Keratinocyte (primary cell): ENCODE measurements around the gene MIF. TPM values are rescaled to one million over a fixed set of nuclear protein-coding genes. Genes with fewer than 3 reads are reported as not detected.
"Not testable (repeated sequence)": the region's sequence is repeated elsewhere in the genome, so short reads cannot be mapped to it uniquely, and the experiment has no call there.

Experiments used
- DNase-seq: peaks from one replicate; pipeline ENCODE4 v3.0.0-alpha.2; 2011; ENCODE audit warnings: low read depth, missing footprints, low spot score
- FAIRE-seq: peaks from 2 replicates; lab custom pipeline; 2011; peaks lifted over from hg19 to GRCh38; lab: Jason Lieb, UNC
- H2AFZ ChIP-seq: 2 replicates; pipeline ENCODE4 v1.6.0; 2012; ENCODE audit warnings: low read length, control low read depth, inconsistent platforms; ENCODE audit not compliant: control insufficient read depth
- H3K27ac ChIP-seq: 2 replicates; pipeline ENCODE4 v1.5.1; 2011; ENCODE audit warnings: low read length; ENCODE audit not compliant: control insufficient read depth, insufficient read depth
- H3K27me3 ChIP-seq: 3 replicates; pipeline ENCODE4 v1.6.0; 2011; ENCODE audit warnings: low read length; ENCODE audit not compliant: control insufficient read depth, insufficient read depth; ENCODE audit errors: extremely low read depth
- H3K36me3 ChIP-seq, 2 experiments: 2 replicates in 1 of 2; 3 replicates in 1 of 2; pipeline ENCODE4 v1.5.1; 2011; ENCODE audit warnings: low read length in 2 of 2, mild to moderate bottlenecking in 1 of 2; ENCODE audit not compliant: control insufficient read depth in 2 of 2, insufficient read depth in 2 of 2; ENCODE audit errors: extremely low read depth in 1 of 2
- H3K4me1 ChIP-seq: 3 replicates; pipeline ENCODE4 v1.5.1; 2011; ENCODE audit warnings: low read length; ENCODE audit not compliant: control insufficient read depth, insufficient read depth; ENCODE audit errors: extremely low read depth
- H3K4me2 ChIP-seq: 3 replicates; pipeline ENCODE4 v1.6.0; 2011; ENCODE audit warnings: low read depth, low read length; ENCODE audit not compliant: control insufficient read depth, insufficient read depth; ENCODE audit errors: extremely low read depth
- H3K4me3 ChIP-seq, 3 experiments: fragments of 200-600 bp in 1 of 3; sonication (generic) in 1 of 3; 2 replicates in 2 of 3; 3 replicates in 1 of 3; pipeline ENCODE4 v1.5.1; 2011 to 2016; ENCODE audit warnings: low read length in 3 of 3, mild to moderate bottlenecking in 3 of 3, control low read depth in 2 of 3, inconsistent platforms in 1 of 3, low read depth in 1 of 3, mixed read lengths in 1 of 3, mixed run types in 1 of 3, moderate library complexity in 1 of 3; ENCODE audit not compliant: control insufficient read depth in 2 of 3, insufficient read depth in 2 of 3; ENCODE audit errors: extremely low read depth in 1 of 3
- H3K79me2 ChIP-seq: 2 replicates; pipeline ENCODE4 v1.6.0; 2012; ENCODE audit warnings: low read length; ENCODE audit not compliant: control insufficient read depth, insufficient read depth
- H3K9ac ChIP-seq: 3 replicates; pipeline ENCODE4 v1.6.0; 2011; ENCODE audit warnings: low read length; ENCODE audit not compliant: control insufficient read depth, insufficient read depth; ENCODE audit errors: extremely low read depth
- H3K9me1 ChIP-seq: 3 replicates; pipeline ENCODE4 v1.6.0; 2011; ENCODE audit warnings: low read length; ENCODE audit not compliant: control insufficient read depth, insufficient read depth; ENCODE audit errors: extremely low read depth
- H3K9me3 ChIP-seq: 2 replicates; pipeline ENCODE4 v1.5.1; 2012; ENCODE audit warnings: low read depth, low read length; ENCODE audit not compliant: control insufficient read depth
- H4K20me1 ChIP-seq: 3 replicates; pipeline ENCODE4 v1.6.0; 2011; ENCODE audit warnings: low read length; ENCODE audit not compliant: control insufficient read depth, insufficient read depth; ENCODE audit errors: extremely low read depth
- CTCF ChIP-seq, 3 experiments: IDR thresholded peaks in 1 of 3; conservative IDR thresholded peaks in 1 of 3; optimal IDR thresholded peaks in 1 of 3; 2 replicates in 2 of 3; 3 replicates in 1 of 3; pipeline versions ENCODE3 to v1.5.1; 2011; ENCODE audit warnings: low read length in 3 of 3, mild to moderate bottlenecking in 3 of 3, moderate library complexity in 2 of 3, control low read depth in 1 of 3, inconsistent platforms in 1 of 3; ENCODE audit not compliant: insufficient read depth in 2 of 3; ENCODE audit errors: extremely low read depth in 1 of 3
- EZH2 ChIP-seq: IDR thresholded peaks from one replicate; pipeline ENCODE4 v1.6.1; 2012; ENCODE audit warnings: inconsistent platforms, mild to moderate bottlenecking, low read length, moderate library complexity
- dilution Hi-C: fragments of 300-500 bp; cut with MboI; formaldehyde crosslinking; loops from one replicate; pipeline ENCODE4 v1.7.0; 2020; ENCODE audit warnings: low sequenced_read_pairs; ENCODE audit not compliant: extremely low pct_ligation_motif_present
- polyA plus RNA-seq, 5 experiments: library from polyadenylated mRNA; depleted of rRNA in 3 of 5; stranded (reverse) in 3 of 5; stranded (forward) in 1 of 5; unstranded in 1 of 5; fragments of >200 nt; gene quantifications; 1 replicate in 1 of 5; 2 replicates in 3 of 5; 3 replicates in 1 of 5; pipeline versions ENCODE4 v1.2.1 to v1.2.3, GENCODE V29; 2011 to 2012; ENCODE audit warnings: missing spikeins in 2 of 5, low read depth in 1 of 5, low replicate concordance in 1 of 5

The MIF gene
- polyA plus RNA-seq, 1 donor (not counting 4 experiments of a cell fraction or from before 2014, with no cell fraction given) = 340 TPM

DNA sequence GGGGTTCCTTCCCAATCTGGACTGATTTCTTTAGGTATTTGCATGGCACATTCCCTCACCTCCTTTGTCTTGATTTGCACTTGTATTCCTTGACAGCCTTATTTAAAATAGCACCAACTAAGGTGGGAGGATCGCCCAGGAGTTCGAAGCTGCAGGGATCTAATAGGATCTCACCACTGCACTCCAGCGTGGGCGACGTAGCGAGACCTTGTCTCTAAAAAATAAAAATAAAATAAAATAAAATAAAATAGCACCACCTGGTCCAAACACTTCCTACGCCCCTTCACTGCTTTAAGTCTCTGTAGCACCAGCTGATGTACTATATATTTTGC is 35.7 kb upstream of the MIF start:
- Histone ChIP-seq H3K4me1 (peaks cover 10% of the 10 kb centered on the region), H3K36me3 (no peaks in the 10 kb centered on the region), H3K9me3 (no peaks in the 10 kb centered on the region), H4K20me1 (no peaks in the 10 kb centered on the region), H3K79me2 (no peaks in the 10 kb centered on the region), H3K27ac (no peak overlapping the region), H3K9ac (peak overlapping the region; percentile 49), H3K4me2 (peak overlapping the region; percentile 98), H3K27me3 (no peaks in the 10 kb centered on the region), H3K4me3 (peak overlapping the region; percentile 56 to 84 (median 68)), H2AFZ (peak overlapping the region; percentile 74), H3K9me1 (no peaks in the 10 kb centered on the region)
- TF ChIP-seq CTCF (optimal IDR thresholded peaks at IDR 0.05 in 1 of 3, IDR thresholded peaks at IDR 0.05 in 1 of 3, conservative IDR thresholded peaks at IDR 0.05 in 1 of 3; ENCODE audit: extremely low read depth in 1 of 3, insufficient read depth in 2 of 3, low read length in 3 of 3) (no peak), EZH2 (no peak)
- no peak for FAIRE-seq
- no peak for DNase-seq
- dilution Hi-C loops = no loop called here

GRCh38 chr22:23859201-23859600 is 35.0 kb upstream of the MIF start:
- no peak overlapping the region for H3K4me2 ChIP-seq
- dilution Hi-C loops = no loop called here
- H3K27me3 ChIP-seq = no peaks in the 10 kb centered on the region
- H3K36me3 ChIP-seq = no peaks in the 10 kb centered on the region
- no peak overlapping the region for H3K4me3 ChIP-seq
- no peaks in the 10 kb centered on the region for H3K79me2 ChIP-seq
- H2AFZ ChIP-seq = no peak overlapping the region
- H3K4me1 ChIP-seq = peaks cover 10% of the 10 kb centered on the region
- no peaks in the 10 kb centered on the region for H3K9me1 ChIP-seq
- H3K9me3 ChIP-seq = no peaks in the 10 kb centered on the region
- H3K27ac ChIP-seq = no peak overlapping the region
- FAIRE-seq (no peak), DNase-seq (no peak)
- TF ChIP-seq CTCF (optimal IDR thresholded peaks at IDR 0.05 in 1 of 3, IDR thresholded peaks at IDR 0.05 in 1 of 3, conservative IDR thresholded peaks at IDR 0.05 in 1 of 3; ENCODE audit: extremely low read depth in 1 of 3, insufficient read depth in 2 of 3, low read length in 3 of 3) (no peak), EZH2 (no peak)
- no peak overlapping the region for H3K9ac ChIP-seq
- no peaks in the 10 kb centered on the region for H4K20me1 ChIP-seq

DNA sequence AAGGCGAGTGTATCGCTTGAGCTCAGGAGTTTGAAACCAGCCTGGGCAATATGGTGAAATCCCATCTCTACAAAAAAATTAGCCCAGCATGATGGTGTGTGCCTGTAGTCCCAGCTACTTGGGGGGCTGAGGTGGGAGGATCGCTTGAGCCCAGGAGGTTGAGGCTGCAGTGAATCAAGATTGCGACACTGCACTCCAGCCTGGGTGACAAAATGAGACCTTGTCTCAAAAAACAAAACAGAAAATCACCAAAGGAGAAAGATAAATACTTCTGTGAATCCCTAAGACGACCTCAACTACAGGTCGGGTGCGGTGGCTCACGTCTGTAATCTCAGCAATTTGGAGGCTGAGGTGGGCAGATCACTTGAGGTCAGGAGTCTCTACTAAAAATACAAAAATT is 34.0 kb upstream of the MIF start:
- H3K4me3 ChIP-seq, H3K9me3 ChIP-seq, H4K20me1 ChIP-seq, FAIRE-seq, H3K36me3 ChIP-seq, H3K9ac ChIP-seq, H3K79me2 ChIP-seq, DNase-seq, H2AFZ ChIP-seq, H3K9me1 ChIP-seq, H3K27ac ChIP-seq, H3K4me2 ChIP-seq, H3K27me3 ChIP-seq, dilution Hi-C loops: not testable (repeated sequence)
- peaks cover 10% of the 10 kb centered on the region for H3K4me1 ChIP-seq
